MM.1S (cell line): ENCODE data around the gene CLIC5.

Experiments
- DNase-seq: peaks from one replicate; pipeline ENCODE4 v3.0.0-alpha.2; 2015
- H2AFZ ChIP-seq: fragments of 300-600 bp; sonication (generic); 2 replicates; pipeline ENCODE4 v1.6.0; 2016; ENCODE audit warnings: antibody characterized with exemption, low read length
- H3F3A ChIP-seq: fragments of 300-600 bp; sonication (generic); 2 replicates; pipeline ENCODE4 v1.6.1; 2016; ENCODE audit warnings: mild to moderate bottlenecking, antibody characterized with exemption, low read length, moderate library complexity, mixed read lengths; ENCODE audit not compliant: insufficient read depth
- H3K27ac ChIP-seq: fragments of 300-600 bp; sonication (generic); 2 replicates; pipeline ENCODE4 v1.5.1; 2016; ENCODE audit warnings: mild to moderate bottlenecking, low read length
- H3K27me3 ChIP-seq: fragments of 300-600 bp; sonication (generic); replicated peaks from 2 replicates; pipeline ENCODE4 v1.6.0; 2016; ENCODE audit warnings: low read length; ENCODE audit not compliant: insufficient read depth
- H3K36me3 ChIP-seq: fragments of 300-600 bp; sonication (generic); replicated peaks from 2 replicates; pipeline ENCODE4 v1.6.1; 2016; ENCODE audit warnings: mild to moderate bottlenecking, low read length, mixed read lengths; ENCODE audit not compliant: insufficient read depth
- H3K4me1 ChIP-seq: fragments of 300-600 bp; sonication (generic); 2 replicates; pipeline ENCODE4 v1.6.1; 2016; ENCODE audit warnings: low read length, mixed read lengths
- H3K4me2 ChIP-seq: fragments of 300-600 bp; sonication (generic); 2 replicates; pipeline ENCODE4 v1.6.0; 2016; ENCODE audit warnings: low read depth, low read length
- H3K4me3 ChIP-seq: fragments of 300-600 bp; sonication (generic); 2 replicates; pipeline ENCODE4 v1.5.1; 2016; ENCODE audit warnings: low read length, mixed read lengths
- H3K79me2 ChIP-seq: fragments of 300-600 bp; sonication (generic); 2 replicates; pipeline ENCODE4 v1.6.1; 2016; ENCODE audit warnings: mixed run types, low read length, mixed read lengths
- H3K9ac ChIP-seq: fragments of 300-600 bp; sonication (generic); 2 replicates; pipeline ENCODE4 v1.6.1; 2016; ENCODE audit warnings: low read length, mixed read lengths
- H3K9me2 ChIP-seq: fragments of 300-600 bp; sonication (generic); replicated peaks from 2 replicates; pipeline ENCODE4 v1.6.1; 2016; ENCODE audit warnings: mild to moderate bottlenecking, low read length, mixed read lengths; ENCODE audit not compliant: insufficient read depth
- H3K9me3 ChIP-seq: fragments of 300-600 bp; sonication (generic); replicated peaks from 2 replicates; pipeline ENCODE4 v1.6.1; 2016; ENCODE audit warnings: mild to moderate bottlenecking, low read length, mixed read lengths; ENCODE audit not compliant: insufficient read depth
- H4K20me1 ChIP-seq: fragments of 300-600 bp; sonication (generic); 2 replicates; pipeline ENCODE4 v1.6.1; 2016; ENCODE audit warnings: mild to moderate bottlenecking, low read length, moderate library complexity, mixed read lengths; ENCODE audit not compliant: insufficient read depth
- EZH2 ChIP-seq: fragments of 300-600 bp; sonication (generic); optimal IDR thresholded peaks from 2 replicates; pipeline ENCODE3; 2017; ENCODE audit warnings: low read depth, mild to moderate bottlenecking, antibody characterized with exemption, low read length, mixed read lengths
- EZH2phosphoT487 ChIP-seq: fragments of 300-600 bp; sonication (generic); IDR thresholded peaks from 2 replicates; pipeline ENCODE4 v1.6.1; 2018; ENCODE audit warnings: antibody characterized with exemption, low read length
- TF ChIP-seq, protein P1 (sequence below): fragments of 300-600 bp; sonication (generic); IDR thresholded peaks from 2 replicates; pipeline ENCODE4 v1.5.1; 2016; ENCODE audit warnings: antibody characterized with exemption, low read length, mixed read lengths

CLIC5 gene

DNA sequence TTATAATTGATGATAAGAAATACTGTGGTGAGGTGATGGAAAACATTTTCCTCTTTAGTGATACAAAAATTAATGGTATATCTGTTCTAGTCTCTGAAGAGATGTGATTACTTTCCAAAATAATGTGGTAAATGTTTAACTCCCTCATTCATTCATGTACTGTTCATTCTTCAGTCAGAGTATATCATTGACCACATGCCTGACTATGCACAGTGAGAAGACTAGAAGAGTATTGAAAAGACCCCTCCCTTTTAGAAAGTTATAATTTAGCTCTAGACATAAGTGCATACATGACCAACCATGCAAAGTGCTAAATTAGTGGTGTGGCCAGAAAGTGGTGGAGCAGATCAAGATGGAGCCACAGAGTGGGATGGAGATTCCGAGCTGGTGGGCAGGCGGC is 133.0 kb downstream of the CLIC5 start:
- Histone ChIP-seq H3K27ac (no peak overlapping the region), H2AFZ (no peak overlapping the region), H3K4me1 (no peaks in the 10 kb centered on the region), H3K9me3 (no peaks in the 10 kb centered on the region), H4K20me1 (no peaks in the 10 kb centered on the region), H3K9me2 (no peaks in the 10 kb centered on the region), H3K27me3 (no peaks in the 10 kb centered on the region), H3K9ac (no peak overlapping the region), H3K4me3 (no peak overlapping the region), H3F3A (no peaks in the 10 kb centered on the region), H3K4me2 (no peak overlapping the region), H3K36me3 (no peaks in the 10 kb centered on the region), H3K79me2 (no peaks in the 10 kb centered on the region)
- no peak for DNase-seq
- TF ChIP-seq, protein P1, sequence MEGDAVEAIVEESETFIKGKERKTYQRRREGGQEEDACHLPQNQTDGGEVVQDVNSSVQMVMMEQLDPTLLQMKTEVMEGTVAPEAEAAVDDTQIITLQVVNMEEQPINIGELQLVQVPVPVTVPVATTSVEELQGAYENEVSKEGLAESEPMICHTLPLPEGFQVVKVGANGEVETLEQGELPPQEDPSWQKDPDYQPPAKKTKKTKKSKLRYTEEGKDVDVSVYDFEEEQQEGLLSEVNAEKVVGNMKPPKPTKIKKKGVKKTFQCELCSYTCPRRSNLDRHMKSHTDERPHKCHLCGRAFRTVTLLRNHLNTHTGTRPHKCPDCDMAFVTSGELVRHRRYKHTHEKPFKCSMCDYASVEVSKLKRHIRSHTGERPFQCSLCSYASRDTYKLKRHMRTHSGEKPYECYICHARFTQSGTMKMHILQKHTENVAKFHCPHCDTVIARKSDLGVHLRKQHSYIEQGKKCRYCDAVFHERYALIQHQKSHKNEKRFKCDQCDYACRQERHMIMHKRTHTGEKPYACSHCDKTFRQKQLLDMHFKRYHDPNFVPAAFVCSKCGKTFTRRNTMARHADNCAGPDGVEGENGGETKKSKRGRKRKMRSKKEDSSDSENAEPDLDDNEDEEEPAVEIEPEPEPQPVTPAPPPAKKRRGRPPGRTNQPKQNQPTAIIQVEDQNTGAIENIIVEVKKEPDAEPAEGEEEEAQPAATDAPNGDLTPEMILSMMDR, result no peak

GRCh38 chr6:45881705-45882467 is 133.8 kb downstream of the CLIC5 start:
- H3K9me3 ChIP-seq, result no peaks in the 10 kb centered on the region
- no peak overlapping the region for H2AFZ ChIP-seq
- H3K27me3 ChIP-seq, result no peaks in the 10 kb centered on the region
- no peaks in the 10 kb centered on the region for H3F3A ChIP-seq
- no peak overlapping the region for H3K4me3 ChIP-seq
- no peaks in the 10 kb centered on the region for H3K4me1 ChIP-seq
- no peak overlapping the region for H3K9ac ChIP-seq
- H4K20me1 ChIP-seq, result no peaks in the 10 kb centered on the region
- no peak overlapping the region for H3K4me2 ChIP-seq
- H3K79me2 ChIP-seq, result no peaks in the 10 kb centered on the region
- TF ChIP-seq EZH2, result no peak
- no peak for TF ChIP-seq EZH2phosphoT487
- TF ChIP-seq, protein P1, result no peak
- no peak overlapping the region for H3K27ac ChIP-seq
- no peaks in the 10 kb centered on the region for H3K36me3 ChIP-seq
- no peaks in the 10 kb centered on the region for H3K9me2 ChIP-seq
- no peak for DNase-seq

DNA sequence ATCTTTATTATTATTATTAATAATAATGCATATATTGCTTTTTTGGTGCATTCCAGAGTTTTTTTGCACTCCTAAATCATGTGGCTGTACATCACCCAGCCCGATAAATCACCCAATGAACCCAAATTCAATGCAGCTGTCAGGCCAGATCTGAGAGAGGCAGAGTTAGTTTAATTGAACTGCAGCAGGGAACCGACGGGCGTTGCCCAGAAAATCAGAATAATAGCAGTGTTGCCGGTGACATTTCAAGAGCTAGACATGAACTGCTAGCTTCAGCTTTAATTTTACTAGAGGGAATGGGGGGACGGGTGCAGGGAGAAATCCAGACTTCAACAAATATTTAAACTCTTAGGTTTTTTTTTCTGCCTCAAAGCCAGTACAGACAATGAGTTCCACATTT is 135.0 kb downstream of the CLIC5 start:
- DNase-seq, result no peak
- Histone ChIP-seq H3K9me3 (no peaks in the 10 kb centered on the region), H3K4me1 (no peaks in the 10 kb centered on the region), H3K4me3 (no peak overlapping the region), H3K4me2 (no peak overlapping the region), H4K20me1 (no peaks in the 10 kb centered on the region), H3K9me2 (no peaks in the 10 kb centered on the region), H3K36me3 (no peaks in the 10 kb centered on the region), H3K27ac (no peak overlapping the region), H3K27me3 (no peaks in the 10 kb centered on the region), H2AFZ (no peak overlapping the region), H3K9ac (no peak overlapping the region), H3K79me2 (no peaks in the 10 kb centered on the region), H3F3A (no peaks in the 10 kb centered on the region)
- TF ChIP-seq, protein P1, result no peak
- TF ChIP-seq EZH2, result no peak
- TF ChIP-seq EZH2phosphoT487, result no peak
